SJSA1 (cell line): Measurements from ENCODE around the gene AGR2. TPM values are rescaled to one million over a fixed set of nuclear protein-coding genes. Genes with fewer than 3 reads are reported as not detected.
"Not testable (repeated sequence)": the region's sequence is repeated elsewhere in the genome, so short reads cannot be mapped to it uniquely, and the experiment has no call there.

Experiments used
- DNase-seq, 2 experiments: peaks; one replicate each; pipeline ENCODE4 v3.0.0-alpha.2; 2015 to 2020; ENCODE audit warnings: low spot score in 2 of 2, low read depth in 1 of 2
- H3K27ac ChIP-seq: fragments of 250-450 bp; sonication (Bioruptor Pico); 2 replicates; pipeline ENCODE4 v1.5.1; 2020; ENCODE audit warnings: mild to moderate bottlenecking, moderate library complexity
- H3K27me3 ChIP-seq: fragments of 250-450 bp; sonication (Bioruptor Pico); replicated peaks from 2 replicates; pipeline ENCODE4 v1.5.1; 2020; ENCODE audit warnings: mild to moderate bottlenecking, moderate library complexity
- H3K36me3 ChIP-seq: fragments of 250-450 bp; sonication (Bioruptor Pico); 2 replicates; pipeline ENCODE4 v1.5.1; 2020; ENCODE audit warnings: mild to moderate bottlenecking
- H3K4me1 ChIP-seq: fragments of 250-450 bp; sonication (Bioruptor Pico); replicated peaks from 2 replicates; pipeline ENCODE4 v1.6.1; 2021; ENCODE audit warnings: mild to moderate bottlenecking
- H3K4me3 ChIP-seq: fragments of 250-450 bp; sonication (Bioruptor Pico); 2 replicates; pipeline ENCODE4 v1.5.1; 2020; ENCODE audit warnings: mild to moderate bottlenecking
- H3K9me3 ChIP-seq: fragments of 250-450 bp; sonication (Bioruptor Pico); replicated peaks from 2 replicates; pipeline ENCODE4 v1.5.1; 2020; ENCODE audit warnings: mild to moderate bottlenecking
- total RNA-seq: library from RNA; depleted of rRNA; stranded (reverse); fragments of >200 nt; shearing (Covaris generic); gene quantifications from 2 replicates; pipeline ENCODE4 v1.2.3, GENCODE V29; 2014

The AGR2 gene
- total RNA-seq, 1 experiment from 2014 or later = not detected

- H3K27me3 ChIP-seq = no peaks in the 10 kb centered on the region
- peaks cover 5% of the 10 kb centered on the region for H3K36me3 ChIP-seq
- no peak for DNase-seq
- no peak overlapping the region for H3K4me3 ChIP-seq
- no peaks in the 10 kb centered on the region for H3K9me3 ChIP-seq
- H3K4me1 ChIP-seq = no peaks in the 10 kb centered on the region
- no peak overlapping the region for H3K27ac ChIP-seq
These were observed 26.3 kb downstream of the AGR2 start for GRCh38 chr7:16778476-16778875.

GRCh38 chr7:16776053-16776452, 28.7 kb downstream of the AGR2 start:
- Histone ChIP-seq H3K27ac (no peak overlapping the region), H3K4me3 (no peak overlapping the region), H3K4me1 (no peaks in the 10 kb centered on the region), H3K27me3 (no peaks in the 10 kb centered on the region), H3K36me3 (no peaks in the 10 kb centered on the region), H3K9me3 (no peaks in the 10 kb centered on the region)
- no peak for DNase-seq

- no peak for DNase-seq
- Histone ChIP-seq H3K36me3 (no peaks in the 10 kb centered on the region), H3K27me3 (no peaks in the 10 kb centered on the region), H3K4me1 (0 out of 2 replicates have a peak, but pooled peaks cover 3% of the 10 kb centered on the region), H3K27ac (no peak overlapping the region), H3K9me3 (no peaks in the 10 kb centered on the region), H3K4me3 (no peak overlapping the region)
These were observed 29.8 kb downstream of the AGR2 start for GRCh38 chr7:16774986-16775385.

GRCh38 chr7:16774294-16774693, 30.5 kb downstream of the AGR2 start:
- DNase-seq = no peak
- Histone ChIP-seq H3K4me3 (no peak overlapping the region), H3K27ac (no peak overlapping the region), H3K36me3 (no peaks in the 10 kb centered on the region), H3K9me3 (no peaks in the 10 kb centered on the region), H3K4me1 (0 out of 2 replicates have a peak, but pooled peaks cover 3% of the 10 kb centered on the region), H3K27me3 (no peaks in the 10 kb centered on the region)

- H3K9me3 ChIP-seq = no peaks in the 10 kb centered on the region
- H3K27me3 ChIP-seq = no peaks in the 10 kb centered on the region
- no peaks in the 10 kb centered on the region for H3K36me3 ChIP-seq
- 0 out of 2 replicates have a peak, but pooled peaks cover 3% of the 10 kb centered on the region for H3K4me1 ChIP-seq
- H3K4me3 ChIP-seq = no peak overlapping the region
- no peak for DNase-seq
- H3K27ac ChIP-seq = no peak overlapping the region
These were observed 30.9 kb downstream of the AGR2 start for GRCh38 chr7:16773884-16774283.

GRCh38 chr7:16773326-16773725, 31.5 kb downstream of the AGR2 start:
- H3K36me3 ChIP-seq = no peaks in the 10 kb centered on the region
- H3K27ac ChIP-seq = no peak overlapping the region
- H3K4me3 ChIP-seq = no peak overlapping the region
- H3K9me3 ChIP-seq = no peaks in the 10 kb centered on the region
- DNase-seq = no peak
- H3K4me1 ChIP-seq = 0 out of 2 replicates have a peak, but pooled peaks cover 3% of the 10 kb centered on the region
- H3K27me3 ChIP-seq = no peaks in the 10 kb centered on the region

- H3K27ac ChIP-seq = no peak overlapping the region
- no peaks in the 10 kb centered on the region for H3K36me3 ChIP-seq
- DNase-seq = no peak
- no peaks in the 10 kb centered on the region for H3K9me3 ChIP-seq
- H3K27me3 ChIP-seq = no peaks in the 10 kb centered on the region
- 0 out of 2 replicates have a peak, but pooled peaks cover 3% of the 10 kb centered on the region for H3K4me1 ChIP-seq
- no peak overlapping the region for H3K4me3 ChIP-seq
These were observed 34.0 kb downstream of the AGR2 start for GRCh38 chr7:16770657-16771329.

- H3K27me3 ChIP-seq, H3K9me3 ChIP-seq, H3K36me3 ChIP-seq, DNase-seq, H3K4me3 ChIP-seq, H3K4me1 ChIP-seq, H3K27ac ChIP-seq: not testable (repeated sequence)
These were observed 34.8 kb downstream of the AGR2 start for GRCh38 chr7:16769994-16770393.

GRCh38 chr7:16765436-16765859, 39.4 kb downstream of the AGR2 start:
- DNase-seq = no peak
- no peak overlapping the region for H3K4me3 ChIP-seq
- no peaks in the 10 kb centered on the region for H3K4me1 ChIP-seq

GRCh38 chr7:16764942-16765341, 39.9 kb downstream of the AGR2 start:
- H3K4me1 ChIP-seq = no peaks in the 10 kb centered on the region
- DNase-seq = no peak
- H3K9me3 ChIP-seq = no peaks in the 10 kb centered on the region
- no peak overlapping the region for H3K4me3 ChIP-seq
- no peaks in the 10 kb centered on the region for H3K27me3 ChIP-seq
- no peaks in the 10 kb centered on the region for H3K36me3 ChIP-seq
- H3K27ac ChIP-seq = no peak overlapping the region

More at GRCh38 chr7:16765436-16765859, 39.4 kb downstream of the AGR2 start:
- Histone ChIP-seq H3K9me3 (no peaks in the 10 kb centered on the region), H3K27me3 (no peaks in the 10 kb centered on the region), H3K27ac (no peak overlapping the region), H3K36me3 (no peaks in the 10 kb centered on the region)

GRCh38 chr7:16762177-16762576, 42.6 kb downstream of the AGR2 start:
- Histone ChIP-seq H3K9me3 (no peaks in the 10 kb centered on the region), H3K36me3 (no peaks in the 10 kb centered on the region), H3K27ac (no peak overlapping the region), H3K27me3 (no peaks in the 10 kb centered on the region), H3K4me1 (no peaks in the 10 kb centered on the region), H3K4me3 (no peak overlapping the region)
- no peak for DNase-seq

GRCh38 chr7:16759840-16760239, 45.0 kb downstream of the AGR2 start:
- H3K27ac ChIP-seq = no peak overlapping the region
- peaks cover 9% of the 10 kb centered on the region for H3K4me1 ChIP-seq
- no peaks in the 10 kb centered on the region for H3K9me3 ChIP-seq
- H3K36me3 ChIP-seq = no peaks in the 10 kb centered on the region
- DNase-seq = no peak
- H3K4me3 ChIP-seq = no peak overlapping the region
- no peaks in the 10 kb centered on the region for H3K27me3 ChIP-seq

GRCh38 chr7:16758631-16759611, 45.9 kb downstream of the AGR2 start:
- no peaks in the 10 kb centered on the region for H3K27me3 ChIP-seq
- no peaks in the 10 kb centered on the region for H3K36me3 ChIP-seq
- H3K27ac ChIP-seq = no peak overlapping the region
- peaks cover 13% of the 10 kb centered on the region for H3K4me1 ChIP-seq
- no peak for DNase-seq
- H3K9me3 ChIP-seq = no peaks in the 10 kb centered on the region
- H3K4me3 ChIP-seq = no peak overlapping the region

GRCh38 chr7:16758036-16758435, 46.8 kb downstream of the AGR2 start:
- Histone ChIP-seq H3K9me3 (no peaks in the 10 kb centered on the region), H3K4me3 (no peak overlapping the region), H3K36me3 (no peaks in the 10 kb centered on the region), H3K4me1 (peaks cover 13% of the 10 kb centered on the region), H3K27me3 (no peaks in the 10 kb centered on the region), H3K27ac (no peak overlapping the region)
- DNase-seq = no peak
